ENCODE results near the gene SLC35B4. TPM values are rescaled to one million over a fixed set of nuclear protein-coding genes. Genes with fewer than 3 reads are reported as not detected.

The SLC35B4 gene
- total RNA-seq, 1 experiment from 2014 or later, result 17.9 TPM

DNA sequence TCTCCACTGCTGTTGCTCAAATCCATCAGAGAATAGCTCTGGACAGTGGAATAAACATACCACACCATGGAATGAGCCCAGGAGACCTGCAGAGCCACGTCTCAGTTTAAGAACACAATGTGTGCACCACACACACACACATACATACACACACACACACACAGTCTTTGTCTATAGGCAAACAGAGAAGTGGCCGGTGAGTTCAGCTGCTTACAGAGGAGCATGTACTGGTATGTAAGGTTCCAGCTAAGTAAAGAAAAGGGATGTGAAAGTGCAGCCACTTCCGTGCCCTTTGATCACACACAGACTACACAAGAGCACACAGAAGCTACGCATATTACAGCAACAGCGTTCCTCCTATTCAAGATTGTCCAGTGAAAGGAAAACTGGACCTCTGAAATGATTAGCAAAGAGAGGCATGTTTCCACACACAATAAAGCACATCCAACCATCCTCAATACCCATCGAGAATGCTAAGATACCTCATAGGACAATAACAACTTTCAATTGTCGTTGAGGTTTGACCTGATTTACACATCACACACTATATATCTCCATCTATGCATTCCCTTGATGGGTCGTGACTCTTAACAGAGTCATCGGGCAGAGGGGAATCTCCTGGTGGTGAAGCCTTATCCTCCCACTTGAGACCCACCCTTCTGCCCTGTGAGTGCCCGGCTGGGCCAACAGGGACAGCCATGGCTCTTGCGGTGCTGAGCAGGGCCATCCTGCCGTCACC is 23.6 kb downstream of the SLC35B4 start:
- TF ChIP-seq EZH2 (IDR thresholded peaks at IDR 0.05; ENCODE audit: low read depth), result no peak
- Histone ChIP-seq H3F3A (ENCODE audit: insufficient read depth, low read depth) (no peaks in the 10 kb centered on the region), H3K79me2 (ENCODE audit: low read depth) (no peaks in the 10 kb centered on the region), H2AFZ (no peak overlapping the region), H3K9me2 (ENCODE audit: insufficient read depth) (no peaks in the 10 kb centered on the region), H3K27ac (no peak overlapping the region), H3K27me3 (ENCODE audit: insufficient read depth, low read depth) (no peaks in the 10 kb centered on the region), H3K36me3 (ENCODE audit: low read depth) (peaks cover 17% of the 10 kb centered on the region; the same call in 1 of the 2 replicates), H3K4me1 (replicated peaks; ENCODE audit: insufficient read depth) (no peaks in the 10 kb centered on the region), H3K4me3 (no peak overlapping the region), H4K20me1 (ENCODE audit: insufficient read depth) (no peaks in the 10 kb centered on the region), H3K9me3 (ENCODE audit: insufficient read depth, low read depth) (no peaks in the 10 kb centered on the region), H3K4me2 (no peak overlapping the region)
- ChIA-PET CTCF (no interaction called here), POLR2A (ENCODE audit: unreplicated experiment) (no interaction called here)
- no peak for DNase-seq
- no TSS peak for BruUV-seq (replicated peaks)
- intact Hi-C loops (cut with micrococcal nuclease; ENCODE audit: unreplicated experiment), result no loop called here

DNA sequence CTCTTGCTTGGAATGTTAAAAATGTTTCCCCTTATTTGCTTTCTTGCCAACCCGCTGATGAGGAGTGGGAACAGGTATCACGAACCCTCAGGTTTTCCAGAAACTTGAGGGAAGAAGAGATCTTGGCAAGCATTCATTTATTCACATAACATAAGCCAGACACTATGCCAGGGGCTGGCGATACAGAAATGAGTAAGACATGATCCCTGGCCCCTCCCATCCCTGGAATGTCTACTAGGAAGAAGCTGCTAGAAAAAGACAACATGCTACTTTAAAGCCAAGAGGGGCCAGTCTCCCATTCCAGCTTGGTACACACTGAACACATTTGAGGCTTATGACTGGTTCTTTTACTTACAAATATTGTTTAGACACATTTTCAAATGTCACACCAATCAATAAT is 26.4 kb downstream of the SLC35B4 start:
- no peak for DNase-seq

DNA sequence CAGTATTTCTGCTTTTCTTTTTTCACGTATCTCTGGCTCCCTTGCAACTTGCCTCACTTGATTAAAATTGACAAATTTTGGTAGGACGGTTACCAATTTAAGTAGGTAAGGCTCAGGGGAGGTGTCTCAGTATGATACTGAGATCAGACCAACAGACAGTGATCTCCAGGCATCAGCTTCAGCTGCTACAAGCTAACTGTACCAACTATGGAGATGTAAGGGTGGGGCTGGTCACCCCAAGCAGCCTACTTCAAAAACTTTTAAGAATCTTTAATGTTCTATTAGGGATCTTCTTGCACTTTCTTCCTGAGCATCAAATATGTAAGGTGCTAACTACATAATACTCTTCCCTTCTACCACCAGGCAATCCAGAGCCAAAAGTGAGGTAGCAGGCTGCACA is 26.9 kb downstream of the SLC35B4 start:
- no TSS peak for BruUV-seq (replicated peaks)
- no peak for TF ChIP-seq EZH2 (IDR thresholded peaks at IDR 0.05; ENCODE audit: low read depth)
- TF ChIP-seq, protein P1, sequence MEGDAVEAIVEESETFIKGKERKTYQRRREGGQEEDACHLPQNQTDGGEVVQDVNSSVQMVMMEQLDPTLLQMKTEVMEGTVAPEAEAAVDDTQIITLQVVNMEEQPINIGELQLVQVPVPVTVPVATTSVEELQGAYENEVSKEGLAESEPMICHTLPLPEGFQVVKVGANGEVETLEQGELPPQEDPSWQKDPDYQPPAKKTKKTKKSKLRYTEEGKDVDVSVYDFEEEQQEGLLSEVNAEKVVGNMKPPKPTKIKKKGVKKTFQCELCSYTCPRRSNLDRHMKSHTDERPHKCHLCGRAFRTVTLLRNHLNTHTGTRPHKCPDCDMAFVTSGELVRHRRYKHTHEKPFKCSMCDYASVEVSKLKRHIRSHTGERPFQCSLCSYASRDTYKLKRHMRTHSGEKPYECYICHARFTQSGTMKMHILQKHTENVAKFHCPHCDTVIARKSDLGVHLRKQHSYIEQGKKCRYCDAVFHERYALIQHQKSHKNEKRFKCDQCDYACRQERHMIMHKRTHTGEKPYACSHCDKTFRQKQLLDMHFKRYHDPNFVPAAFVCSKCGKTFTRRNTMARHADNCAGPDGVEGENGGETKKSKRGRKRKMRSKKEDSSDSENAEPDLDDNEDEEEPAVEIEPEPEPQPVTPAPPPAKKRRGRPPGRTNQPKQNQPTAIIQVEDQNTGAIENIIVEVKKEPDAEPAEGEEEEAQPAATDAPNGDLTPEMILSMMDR (conservative IDR thresholded peaks at IDR 0.05), result no peak
- no peaks in the 10 kb centered on the region; the same call in 1 of the 2 replicates for H3K9me2 ChIP-seq (ENCODE audit: insufficient read depth)
- no peaks in the 10 kb centered on the region for H3K79me2 ChIP-seq (ENCODE audit: low read depth)
- no peak overlapping the region for H3K27ac ChIP-seq
- POLR2A ChIA-PET (ENCODE audit: unreplicated experiment), result no interaction called here
- H3F3A ChIP-seq (ENCODE audit: insufficient read depth, low read depth), result no peaks in the 10 kb centered on the region
- CTCF ChIA-PET, result no interaction called here
- H4K20me1 ChIP-seq (ENCODE audit: insufficient read depth), result no peaks in the 10 kb centered on the region
- no peak overlapping the region for H3K4me3 ChIP-seq
- no peaks in the 10 kb centered on the region for H3K9me3 ChIP-seq (ENCODE audit: insufficient read depth, low read depth)
- no peak for DNase-seq
- H3K4me2 ChIP-seq, result no peak overlapping the region
- H3K27me3 ChIP-seq (ENCODE audit: insufficient read depth, low read depth), result no peaks in the 10 kb centered on the region
- H3K36me3 ChIP-seq (ENCODE audit: low read depth), result no peaks in the 10 kb centered on the region
- intact Hi-C loops (cut with micrococcal nuclease; ENCODE audit: unreplicated experiment), result no loop called here
- no peak overlapping the region for H2AFZ ChIP-seq
- no peaks in the 10 kb centered on the region for H3K4me1 ChIP-seq (replicated peaks; ENCODE audit: insufficient read depth)

More for the DNA sequence above, 26.4 kb downstream of the SLC35B4 start:
- H3K4me2 ChIP-seq, result no peak overlapping the region
- no peak for TF ChIP-seq EZH2 (IDR thresholded peaks at IDR 0.05; ENCODE audit: low read depth)
- TF ChIP-seq, protein P1 (conservative IDR thresholded peaks at IDR 0.05), result no peak
- H3K79me2 ChIP-seq (ENCODE audit: low read depth), result no peaks in the 10 kb centered on the region
- H3K9me3 ChIP-seq (ENCODE audit: insufficient read depth, low read depth), result no peaks in the 10 kb centered on the region
- no peak overlapping the region for H3K4me3 ChIP-seq
- POLR2A ChIA-PET (ENCODE audit: unreplicated experiment), result no interaction called here
- H3K9me2 ChIP-seq (ENCODE audit: insufficient read depth), result no peaks in the 10 kb centered on the region; the same call in 1 of the 2 replicates
- no peaks in the 10 kb centered on the region for H3K4me1 ChIP-seq (replicated peaks; ENCODE audit: insufficient read depth)
- H3K27me3 ChIP-seq (ENCODE audit: insufficient read depth, low read depth), result no peaks in the 10 kb centered on the region
- no peaks in the 10 kb centered on the region for H3K36me3 ChIP-seq (ENCODE audit: low read depth)
- H3F3A ChIP-seq (ENCODE audit: insufficient read depth, low read depth), result no peaks in the 10 kb centered on the region
- H4K20me1 ChIP-seq (ENCODE audit: insufficient read depth), result no peaks in the 10 kb centered on the region
- H3K27ac ChIP-seq, result no peak overlapping the region
- CTCF ChIA-PET, result no interaction called here
- BruUV-seq (replicated peaks), result no TSS peak
- H2AFZ ChIP-seq, result no peak overlapping the region
- intact Hi-C loops (cut with micrococcal nuclease; ENCODE audit: unreplicated experiment), result no loop called here
